ENCODE measurements around the gene RHAG.
"Not testable (repeated sequence)": the region's sequence is repeated elsewhere in the genome, so short reads cannot be mapped to it uniquely, and the experiment has no call there.

RHAG gene

DNA sequence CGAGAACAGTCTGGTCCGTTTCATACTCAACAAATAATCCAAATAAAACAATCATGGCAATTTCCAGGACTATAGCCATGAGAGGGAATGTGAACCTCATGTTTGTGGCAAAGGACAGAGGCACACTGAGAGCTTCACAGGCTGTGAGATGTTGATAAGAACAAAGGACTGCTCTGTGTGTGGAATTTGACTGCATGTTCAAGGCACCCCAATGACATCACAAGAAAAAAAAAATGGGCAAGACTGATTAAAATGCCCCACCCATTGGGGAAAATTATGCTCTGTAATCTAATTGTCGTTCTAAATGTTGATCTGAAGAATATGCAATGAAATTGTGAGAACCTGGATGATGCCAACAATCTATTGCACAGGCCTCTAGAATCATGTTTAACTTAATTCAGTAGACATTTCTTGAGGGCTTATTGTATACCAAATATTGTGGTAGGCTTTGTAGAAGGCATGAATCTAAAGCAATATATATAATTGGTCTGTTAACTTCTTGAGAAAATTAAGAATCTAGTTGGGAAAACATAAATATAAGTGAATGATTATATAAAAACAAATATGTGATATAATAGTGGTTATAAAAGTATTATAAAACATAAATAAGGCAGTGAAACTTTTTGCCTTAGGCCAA lies at the start of gene RHAG:
RHAG (minus strand) TSS at position 127 of the 637 bp plus-strand sequence; CDS start at position 100, 27 bp downstream.
- FAIRE-seq: no peak

DNA sequence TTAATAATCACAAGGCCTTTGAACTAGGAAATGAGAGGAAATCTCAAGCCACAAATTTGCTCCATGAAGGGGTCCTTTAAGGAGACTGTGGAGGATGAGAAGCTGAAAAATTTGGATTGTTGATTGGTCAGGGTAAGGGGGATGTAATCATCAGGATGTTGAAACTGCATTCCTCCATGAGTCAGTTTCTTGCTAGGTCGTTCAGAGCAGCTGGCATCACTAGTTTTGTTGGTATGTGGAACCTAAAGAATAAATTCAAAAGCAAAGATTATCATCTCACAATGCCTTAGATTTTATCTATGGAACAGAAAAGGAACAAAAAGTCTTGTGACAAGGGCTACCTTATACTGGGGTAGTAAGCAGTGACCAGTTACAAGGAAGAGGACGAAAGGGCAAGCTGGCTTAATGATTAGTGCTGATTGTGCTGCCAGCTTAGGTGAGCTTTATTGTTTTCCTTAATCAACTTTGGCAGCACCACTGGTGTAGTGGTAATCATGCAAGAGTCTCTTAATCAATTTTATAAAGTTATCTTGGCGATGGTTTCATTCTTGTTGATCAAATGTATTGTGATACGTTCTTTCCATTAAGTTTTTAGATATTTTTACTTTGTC lies 40.1 kb upstream of the RHAG start:
- no peak for FAIRE-seq

DNA sequence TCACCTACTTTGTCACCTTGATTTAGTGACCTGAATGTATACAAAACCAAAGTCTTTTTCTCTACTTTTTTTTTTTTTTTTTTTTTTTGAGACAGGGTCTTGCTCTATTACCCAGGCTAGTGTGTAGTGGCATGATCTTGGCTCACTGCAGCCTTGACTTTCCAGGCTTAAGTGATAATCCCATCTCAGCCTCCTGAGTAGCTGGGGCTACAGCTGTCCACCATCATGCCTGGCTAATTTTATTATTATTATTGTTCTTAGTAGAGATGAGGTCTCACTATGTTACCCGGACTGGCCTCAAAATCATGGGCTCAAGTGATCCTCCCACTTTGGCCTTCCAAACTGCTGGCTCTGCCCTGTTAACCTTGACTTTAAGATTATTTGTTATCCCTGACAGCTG lies 39.2 kb upstream of the RHAG start:
- no peak for FAIRE-seq

DNA sequence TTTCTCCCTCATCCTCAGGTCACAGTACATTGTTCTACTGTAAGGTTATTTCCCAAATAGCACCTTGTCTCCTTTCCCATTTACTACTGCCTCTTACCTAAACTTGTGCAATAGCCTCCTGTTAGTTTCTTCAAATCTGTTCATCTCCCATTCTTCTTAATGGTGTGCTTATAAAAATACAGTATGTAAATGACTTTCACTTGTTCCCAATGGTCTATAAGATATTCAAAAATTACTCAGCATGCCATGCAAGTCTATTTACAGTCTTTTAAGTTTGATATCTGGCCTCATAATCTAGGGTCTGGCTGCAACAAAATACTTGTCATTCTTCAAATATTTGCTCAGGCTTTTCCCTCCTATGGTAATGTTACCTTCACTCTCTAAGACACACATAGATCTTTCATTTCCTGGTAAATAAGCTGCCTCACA lies 31.5 kb upstream of the RHAG start:
- no peak for FAIRE-seq

DNA sequence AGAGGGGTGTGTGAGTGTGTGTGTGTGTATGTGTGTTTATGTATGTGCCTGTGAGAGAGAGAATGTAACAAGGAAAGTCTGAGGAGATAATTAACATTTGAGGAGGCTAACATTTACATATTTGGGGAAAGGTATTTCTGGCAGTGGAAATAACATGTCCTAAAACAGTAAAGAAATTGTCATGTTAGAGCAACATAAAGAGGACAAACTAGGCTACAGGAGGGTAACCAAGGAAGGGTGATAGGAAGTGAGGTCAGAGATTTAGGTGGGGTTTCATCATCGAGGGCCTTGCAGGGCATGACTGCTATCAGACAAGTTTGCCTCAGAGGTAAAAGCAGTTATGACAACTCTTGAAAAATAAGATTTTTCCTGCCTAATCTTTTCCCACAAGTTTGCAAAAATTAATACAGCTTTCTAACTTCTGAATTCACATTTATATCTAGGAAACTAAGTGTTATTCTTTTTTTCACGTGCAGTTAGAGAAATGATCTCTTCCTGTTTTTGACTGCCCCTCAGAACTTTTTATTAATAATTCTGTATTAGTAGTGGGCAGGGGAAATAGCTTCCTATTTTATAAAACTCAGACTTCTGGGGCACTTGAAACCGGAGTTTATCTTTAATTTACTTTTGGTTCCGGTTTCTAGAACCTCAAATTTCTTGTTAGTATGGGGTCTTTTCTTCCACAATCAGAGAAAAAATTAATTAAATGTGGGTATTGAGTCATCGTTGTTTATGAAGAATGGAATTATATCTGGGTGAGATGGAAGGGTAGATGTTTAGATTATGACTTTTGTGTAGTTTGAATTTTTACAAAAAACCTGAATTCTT lies 30.5 kb upstream of the RHAG start:
- FAIRE-seq: no peak

DNA sequence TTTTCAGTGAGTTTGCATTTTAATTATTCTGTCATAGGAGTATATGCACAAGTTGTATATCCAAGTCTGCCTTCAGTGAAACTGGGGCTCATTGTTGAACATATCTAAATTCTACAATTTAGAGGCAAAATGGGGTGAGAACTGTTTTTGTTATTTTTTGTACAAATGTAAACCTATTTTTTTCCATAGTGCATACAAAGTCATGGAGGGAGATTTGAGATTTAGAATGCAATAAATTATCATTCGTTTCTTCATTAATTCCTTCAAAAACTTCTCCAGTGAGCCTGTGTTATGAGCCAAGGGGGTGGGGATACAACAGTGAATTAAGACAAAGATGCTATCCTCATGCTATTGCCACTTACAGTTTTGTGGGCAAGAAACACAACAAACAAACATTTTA lies 29.8 kb upstream of the RHAG start:
- FAIRE-seq: no peak

DNA sequence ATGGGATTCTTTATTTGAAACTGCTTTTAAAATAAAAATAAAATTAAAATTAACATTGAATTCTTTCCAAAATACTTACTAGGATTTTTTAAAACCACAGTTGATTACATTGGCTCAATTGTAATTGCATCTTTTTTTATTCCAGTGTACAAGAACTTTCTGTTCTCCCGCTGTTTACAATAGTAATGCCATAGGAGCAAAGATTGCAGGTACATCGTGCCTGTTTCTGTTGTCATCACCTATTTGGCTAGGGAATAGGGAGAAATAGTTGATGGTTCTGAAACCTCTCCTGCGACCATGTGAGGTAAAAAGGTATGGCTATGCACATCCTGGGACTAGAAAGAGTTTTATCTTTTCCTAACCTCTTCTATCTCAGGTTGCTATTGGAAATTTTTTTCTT lies 28.2 kb upstream of the RHAG start:
- no peak for FAIRE-seq

DNA sequence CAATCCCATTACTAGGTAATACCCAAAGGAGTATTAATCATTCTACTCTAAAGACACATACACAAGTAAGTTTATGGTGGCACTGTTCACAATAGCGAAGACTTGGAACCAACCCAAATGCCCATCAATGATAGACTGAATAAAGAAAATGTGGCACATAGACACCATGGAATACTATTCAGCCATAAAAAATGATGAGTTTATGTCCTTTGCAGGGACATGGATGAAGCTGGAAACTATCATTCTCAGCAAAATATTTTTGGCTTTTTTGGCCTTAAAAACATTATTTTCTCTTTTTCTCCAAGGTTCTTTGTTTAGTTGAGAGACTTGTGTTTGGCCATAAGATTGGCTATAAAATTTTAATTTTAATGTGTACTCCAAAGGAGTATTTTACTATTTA lies 27.4 kb upstream of the RHAG start:
- not testable (repeated sequence) for FAIRE-seq

DNA sequence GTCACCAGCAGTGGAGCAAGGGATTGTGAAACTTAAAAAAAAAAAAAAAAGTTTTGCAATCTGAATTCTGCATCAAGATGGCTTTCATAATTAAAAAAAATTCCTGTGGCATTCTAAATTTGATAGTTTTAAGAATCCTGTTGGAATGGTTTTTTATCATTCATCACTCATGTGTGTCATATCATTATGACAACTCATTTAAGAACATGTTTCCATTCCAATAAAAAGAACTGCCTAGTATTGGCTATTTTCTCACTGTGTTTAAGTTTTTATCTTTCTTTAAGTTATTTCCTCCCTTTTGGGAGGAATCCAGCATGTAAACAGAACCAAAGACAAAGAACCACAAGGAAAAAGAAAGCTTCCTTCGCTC lies 26.2 kb upstream of the RHAG start:
- FAIRE-seq: no peak

DNA sequence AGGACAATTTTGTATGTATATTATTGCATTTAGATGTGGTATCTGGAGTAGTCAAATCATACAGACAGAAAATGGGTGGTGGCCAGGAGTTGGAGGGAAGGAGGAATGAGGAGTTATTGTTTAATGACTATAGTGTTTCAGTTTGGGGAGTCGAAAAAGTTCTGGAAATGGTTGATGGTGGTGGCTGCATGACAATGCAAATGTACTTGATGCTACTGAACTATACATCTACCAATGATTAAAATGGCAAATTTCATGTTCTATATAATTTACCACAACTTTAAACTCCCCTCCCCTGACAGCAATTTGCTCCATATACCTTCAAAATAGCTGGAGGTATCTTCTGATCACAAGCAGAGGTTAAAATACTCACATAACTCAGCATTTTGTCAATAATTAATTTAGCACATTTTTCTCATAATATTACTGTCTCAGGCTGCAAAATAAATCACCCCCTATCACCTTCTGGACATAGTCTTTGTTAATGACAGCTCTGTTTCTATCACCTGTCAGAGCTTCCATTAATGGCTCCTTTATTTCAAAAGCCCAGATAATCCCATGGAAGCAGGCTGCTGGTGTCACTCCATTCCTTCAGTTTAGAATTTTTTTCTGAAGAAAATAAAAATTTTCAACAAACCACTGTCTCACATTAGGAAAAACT lies 25.7 kb upstream of the RHAG start:
- no peak for FAIRE-seq

DNA sequence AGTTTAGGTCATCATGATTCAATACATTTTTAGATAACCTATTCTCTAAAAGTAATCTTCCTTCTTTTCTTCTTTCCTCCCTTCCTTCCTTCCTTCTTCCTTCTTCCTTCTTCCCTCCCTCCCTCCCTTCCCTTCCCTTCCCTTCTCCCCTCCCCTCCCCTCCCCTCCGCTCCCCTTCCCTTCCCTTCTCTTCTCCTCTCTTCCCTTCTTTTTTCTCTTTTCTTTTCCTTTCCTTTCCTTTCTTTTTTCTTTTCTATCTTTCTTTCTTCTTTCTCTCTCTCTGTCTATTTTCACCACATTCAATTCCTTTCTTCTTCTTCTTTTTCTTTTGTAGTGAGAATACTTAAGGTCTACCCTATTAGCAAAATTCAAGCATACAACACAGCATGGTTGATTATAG lies 17.3 kb upstream of the RHAG start:
- FAIRE-seq: peak; percentile 98

DNA sequence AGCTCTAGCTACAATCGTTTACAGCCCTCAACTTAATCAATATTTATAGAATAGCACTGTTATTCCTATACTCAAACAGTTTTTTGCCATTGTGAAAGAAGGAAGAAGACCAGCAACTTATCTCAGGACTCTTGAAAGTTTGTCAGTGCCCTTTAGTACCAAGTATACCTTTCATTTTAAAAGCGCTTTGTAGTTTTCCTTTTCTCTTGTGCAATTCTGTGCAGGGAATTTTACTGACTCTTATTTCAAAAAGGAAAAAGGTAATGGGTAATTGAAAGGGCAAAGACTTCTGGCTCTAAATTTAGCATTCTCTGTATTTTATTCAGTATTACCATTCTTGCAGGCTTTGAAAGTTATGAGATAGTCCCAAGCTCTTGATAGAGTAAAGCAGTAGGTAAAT lies 16.8 kb upstream of the RHAG start:
- no peak for FAIRE-seq

DNA sequence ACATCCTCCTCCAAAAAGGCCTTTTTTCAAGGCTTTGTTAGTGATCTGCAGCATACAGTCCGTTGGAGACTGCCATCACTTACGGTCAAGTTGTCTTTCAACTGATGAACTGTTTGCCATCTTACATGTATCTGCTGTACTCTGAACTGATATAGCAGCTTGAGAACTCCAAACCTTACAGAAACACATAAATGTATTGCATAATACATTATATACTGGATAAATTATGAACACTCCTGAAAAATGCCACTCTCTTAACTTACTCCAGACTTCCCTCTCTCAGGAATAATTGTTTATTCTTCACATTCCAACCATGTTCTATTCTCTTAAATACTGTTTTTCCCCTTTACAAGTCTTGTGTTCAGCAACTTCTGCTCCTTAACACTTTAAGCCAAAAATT lies 14.6 kb upstream of the RHAG start:
- FAIRE-seq: no peak

DNA sequence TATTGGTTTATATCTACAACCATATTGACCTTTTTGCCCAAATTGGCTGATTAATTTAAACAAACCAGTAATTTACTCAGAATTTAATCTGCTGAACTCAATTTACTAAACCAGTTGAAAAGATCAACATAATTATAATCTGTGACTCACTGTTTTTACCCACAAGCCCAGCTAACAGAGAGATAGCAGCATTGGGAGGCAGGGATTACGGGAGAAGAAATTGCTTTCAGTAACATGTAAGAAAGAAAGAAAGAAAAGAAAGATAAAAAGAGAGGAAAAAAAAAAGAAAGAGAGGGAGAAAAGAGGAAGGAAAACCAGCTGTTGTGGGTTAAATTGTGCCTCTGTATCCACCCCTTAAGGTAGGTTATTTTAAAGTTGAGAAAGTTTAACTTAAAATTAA lies 13.3 kb upstream of the RHAG start:
- FAIRE-seq: no peak

DNA sequence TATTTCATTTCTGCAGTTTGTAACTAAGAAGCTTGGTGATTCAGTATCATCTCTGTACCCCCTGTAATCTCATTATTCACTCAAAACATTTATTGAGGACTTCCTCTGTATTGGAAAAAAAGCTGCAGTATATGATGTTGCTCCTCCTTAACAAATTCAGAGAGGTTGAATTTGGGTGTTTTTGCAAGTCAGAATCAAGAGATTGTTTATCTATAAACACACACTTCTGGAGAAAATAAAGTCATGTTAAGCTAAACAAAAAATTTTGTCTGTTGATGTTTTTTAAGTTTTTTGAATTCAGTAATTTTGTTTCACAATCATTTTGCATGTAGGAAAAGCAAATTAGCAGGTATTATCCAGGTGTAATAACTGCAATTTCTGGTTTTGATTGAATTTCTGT lies 11.4 kb upstream of the RHAG start:
- FAIRE-seq: no peak

DNA sequence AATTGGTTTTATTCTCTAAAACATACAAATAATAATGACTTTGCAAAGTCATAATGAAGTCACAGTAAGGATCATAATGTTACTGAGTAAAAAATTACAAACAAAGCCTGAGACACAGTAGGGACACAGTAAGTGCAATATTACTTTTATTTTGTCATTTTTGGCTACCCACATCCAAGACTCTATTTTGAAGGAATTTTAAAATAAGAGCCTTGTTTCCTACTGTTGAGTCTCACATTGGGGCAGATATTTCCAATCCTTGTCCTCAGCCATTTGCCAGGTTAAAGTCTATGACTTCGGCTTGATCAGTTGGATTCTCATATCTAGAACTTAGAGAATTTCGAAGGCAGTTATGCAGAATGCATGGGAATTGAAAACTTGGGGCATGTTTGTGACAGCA lies 10.8 kb upstream of the RHAG start:
- FAIRE-seq: no peak

DNA sequence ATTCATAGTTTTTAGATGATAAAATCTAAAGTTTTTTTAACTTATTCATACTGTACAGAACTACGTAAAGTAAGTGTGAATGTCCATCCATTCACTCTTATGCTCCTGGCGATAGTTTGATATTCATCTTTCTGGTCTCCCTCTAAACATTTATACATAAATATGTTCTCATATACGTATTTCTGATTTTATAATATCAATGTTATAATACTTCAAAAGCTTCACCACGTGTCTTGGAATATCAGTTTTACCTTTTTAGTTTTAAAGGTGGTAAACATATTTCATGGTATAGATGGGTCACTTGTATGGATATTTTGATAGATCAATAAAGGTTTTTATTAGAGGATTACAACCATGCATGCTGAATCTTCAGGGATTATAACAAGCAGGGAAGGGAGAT lies 10.3 kb upstream of the RHAG start:
- no peak for FAIRE-seq

DNA sequence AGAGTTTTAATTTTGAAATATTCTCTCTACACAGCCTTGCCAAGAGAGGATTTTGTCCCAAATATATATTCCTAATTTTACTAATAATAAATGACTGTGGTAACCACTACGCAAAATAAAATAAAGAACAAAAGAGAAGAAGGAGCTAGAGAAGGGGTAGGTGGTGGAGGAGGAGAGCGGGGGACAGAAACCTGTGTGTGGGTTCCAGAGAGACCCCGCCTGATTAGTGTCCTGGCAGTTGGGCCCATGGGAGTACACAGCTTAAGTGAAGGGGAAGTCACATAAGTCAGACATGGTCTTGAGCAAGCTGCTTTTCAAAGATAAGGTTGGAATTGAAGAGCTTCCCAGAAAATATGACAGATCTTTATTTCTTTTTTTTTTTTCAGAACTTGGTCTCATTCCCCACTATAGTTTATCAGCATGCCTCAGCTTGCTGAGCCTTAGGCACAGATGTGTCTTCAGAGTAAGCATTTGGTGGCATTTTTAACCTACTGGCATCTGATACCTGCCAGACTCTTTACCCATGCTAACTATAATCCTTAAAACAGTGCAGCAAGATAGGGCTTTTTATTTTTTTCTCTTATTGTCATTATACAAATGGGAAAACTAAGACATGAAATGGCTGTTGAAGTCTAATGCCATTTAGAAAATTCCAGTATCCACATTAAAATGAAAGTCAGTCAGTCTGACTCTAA lies 9.6 kb upstream of the RHAG start:
- no peak for FAIRE-seq

DNA sequence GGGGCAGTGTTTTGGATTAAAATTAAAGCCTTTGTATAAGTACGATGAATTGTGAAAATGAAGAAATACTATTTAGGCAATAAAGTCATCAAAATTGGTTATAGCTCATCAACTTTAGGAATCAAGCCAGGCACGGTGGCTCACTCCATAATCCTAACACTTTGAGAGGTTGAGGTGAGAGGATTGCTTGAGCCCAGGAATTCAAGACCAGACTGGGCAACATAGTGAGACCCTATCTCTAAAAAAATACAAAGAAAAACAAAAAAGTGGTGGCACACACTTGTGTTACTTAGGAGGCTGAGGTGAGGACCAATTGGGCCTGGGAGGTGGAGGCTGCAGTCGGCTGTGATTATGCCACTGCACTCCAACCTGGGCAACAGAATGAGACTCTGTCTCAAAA lies 8.5 kb upstream of the RHAG start:
- no peak for FAIRE-seq

DNA sequence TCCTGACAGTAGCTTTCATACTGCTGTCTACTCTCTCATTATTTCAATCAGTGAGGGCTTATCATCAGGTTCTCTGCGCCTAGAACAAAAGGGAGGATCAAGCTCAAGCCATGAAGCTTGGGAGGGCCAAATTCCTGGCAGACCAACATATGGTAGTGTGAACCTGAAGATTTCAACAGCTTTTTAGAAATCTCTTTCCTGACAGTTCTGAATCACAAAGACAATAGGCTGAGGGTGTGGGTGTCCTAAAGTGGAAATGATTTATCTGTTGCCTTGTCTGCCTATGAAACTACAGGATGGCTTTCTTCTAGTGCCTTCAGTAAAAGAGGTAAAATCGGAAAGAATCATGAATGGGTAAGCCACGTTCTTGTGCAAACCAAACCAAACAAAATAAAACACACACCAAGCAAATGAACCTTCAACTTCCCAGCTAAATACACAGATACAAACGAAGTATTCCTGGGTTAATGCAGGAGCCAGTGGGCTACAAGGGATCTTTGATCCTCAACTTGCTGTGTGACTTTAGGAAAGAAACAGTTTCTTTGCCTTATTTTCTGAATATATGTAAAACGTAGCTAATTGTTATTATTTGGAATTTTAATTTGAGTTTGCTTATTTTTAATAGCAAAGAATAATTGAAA lies 2.7 kb upstream of the RHAG start:
- FAIRE-seq: no peak

DNA sequence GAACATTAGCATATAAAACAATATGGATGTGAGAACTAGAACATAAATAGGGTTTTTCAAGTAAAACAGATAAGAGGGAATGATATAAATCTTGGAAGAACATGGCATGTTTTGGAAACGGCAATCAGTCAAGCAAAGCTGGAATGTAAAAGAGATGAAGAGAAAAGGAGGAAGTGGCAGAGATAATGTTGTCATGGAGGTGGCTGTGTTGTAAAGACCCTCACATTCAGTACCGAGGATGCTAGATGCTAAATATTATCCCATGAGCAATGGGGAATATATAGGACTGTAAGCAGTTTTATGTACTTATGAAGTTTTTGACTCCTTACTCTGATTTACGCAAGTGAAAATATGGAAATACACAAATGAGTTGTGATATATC lies 702 bp upstream of the RHAG start:
- FAIRE-seq: no peak

DNA sequence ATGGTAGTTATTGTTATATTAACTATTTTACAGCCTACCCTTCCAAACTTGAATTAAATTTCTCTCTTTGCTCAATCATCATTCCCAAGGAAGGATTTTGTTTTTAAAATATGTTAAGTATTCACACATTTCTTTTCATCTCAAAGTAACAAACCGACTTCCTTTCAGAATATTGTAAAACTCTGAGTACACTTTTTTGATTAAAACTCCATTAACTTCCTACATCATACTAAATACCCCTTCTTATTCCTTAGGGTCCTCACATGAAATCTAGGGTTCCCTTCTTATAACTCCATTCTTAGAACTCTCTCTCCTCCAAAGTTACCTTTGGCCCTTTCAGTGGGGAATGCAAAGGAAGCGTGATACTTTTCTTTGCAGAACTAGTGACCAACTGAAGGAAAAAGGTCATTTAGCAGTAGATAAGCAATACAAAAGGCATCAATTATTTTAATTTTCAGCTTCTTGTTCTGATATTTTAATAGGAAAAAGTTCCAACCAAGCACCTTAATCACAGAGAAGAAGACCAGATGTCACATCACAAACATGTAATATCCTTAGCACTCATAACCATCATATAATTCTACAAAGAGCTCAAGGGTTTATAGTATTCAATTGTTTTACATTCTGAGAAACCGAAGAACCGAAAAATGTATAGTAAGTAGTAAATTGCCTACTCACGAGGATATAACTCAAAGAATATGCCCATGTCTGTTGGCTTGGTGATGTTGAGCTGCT lies 494 bp downstream of the RHAG start:
- no peak for FAIRE-seq
